H4 (cell line): Measurements from ENCODE around the gene MGST1. TPM values are rescaled to one million over a fixed set of nuclear protein-coding genes. Genes with fewer than 3 reads are reported as not detected.
"Not testable (repeated sequence)": the region's sequence is repeated elsewhere in the genome, so short reads cannot be mapped to it uniquely, and the experiment has no call there.

ENCODE experiments used
- DNase-seq: peaks from one replicate; pipeline ENCODE4 v3.0.0-alpha.2; 2015; ENCODE audit warnings: low spot score
- total RNA-seq: library from RNA; depleted of rRNA; stranded (reverse); fragments of >200 nt; shearing (Covaris generic); gene quantifications from 2 replicates; pipeline ENCODE4 v1.2.3, GENCODE V29; 2014; rRNA removed

MGST1 gene
- total RNA-seq, 1 experiment from 2014 or later, result 240 TPM

- DNase-seq, result no peak
Observed at GRCh38 chr12:16352481-16352880, 5.0 kb downstream of the MGST1 start.

DNA sequence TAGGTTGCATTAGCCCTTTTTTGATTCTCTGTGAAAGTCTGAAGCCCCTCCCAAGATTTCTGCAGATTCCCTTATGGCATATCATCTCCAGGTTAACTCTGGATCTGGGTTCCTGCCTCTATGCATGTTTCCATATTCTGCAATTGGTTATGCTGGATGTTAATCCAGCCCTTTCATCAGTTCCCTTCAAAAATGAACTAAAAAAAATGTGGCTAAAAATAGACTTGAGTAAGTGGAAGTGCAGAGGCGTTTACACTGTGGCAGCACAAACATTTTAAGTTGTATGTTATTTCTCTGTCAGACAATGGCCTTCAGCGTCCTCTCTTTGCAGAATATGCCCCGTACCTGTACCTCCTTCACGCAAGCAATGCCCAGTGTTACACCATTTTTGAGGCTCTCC, 11.4 kb downstream of the MGST1 start:
- DNase-seq, result no peak

GRCh38 chr12:16359512-16360491, 12.4 kb downstream of the MGST1 start:
- peak; percentile 57 for DNase-seq

- no peak for DNase-seq
Observed at GRCh38 chr12:16361142-16361783, 13.8 kb downstream of the MGST1 start.

GRCh38 chr12:16362550-16362949, 15.1 kb downstream of the MGST1 start:
- no peak for DNase-seq

- DNase-seq, result no peak
Observed at GRCh38 chr12:16369156-16369555, 21.7 kb downstream of the MGST1 start.

GRCh38 chr12:16370096-16370495, 22.7 kb downstream of the MGST1 start:
- DNase-seq, result no peak

- not testable (repeated sequence) for DNase-seq
Observed at GRCh38 chr12:16382652-16383312, 35.3 kb downstream of the MGST1 start.

GRCh38 chr12:16384732-16385131, 37.3 kb downstream of the MGST1 start:
- DNase-seq, result no peak

GRCh38 chr12:16385782-16386646, 38.6 kb downstream of the MGST1 start:
- peak; percentile 59 for DNase-seq

- DNase-seq, result no peak
Observed at GRCh38 chr12:16387919-16388318, 40.5 kb downstream of the MGST1 start.

DNA sequence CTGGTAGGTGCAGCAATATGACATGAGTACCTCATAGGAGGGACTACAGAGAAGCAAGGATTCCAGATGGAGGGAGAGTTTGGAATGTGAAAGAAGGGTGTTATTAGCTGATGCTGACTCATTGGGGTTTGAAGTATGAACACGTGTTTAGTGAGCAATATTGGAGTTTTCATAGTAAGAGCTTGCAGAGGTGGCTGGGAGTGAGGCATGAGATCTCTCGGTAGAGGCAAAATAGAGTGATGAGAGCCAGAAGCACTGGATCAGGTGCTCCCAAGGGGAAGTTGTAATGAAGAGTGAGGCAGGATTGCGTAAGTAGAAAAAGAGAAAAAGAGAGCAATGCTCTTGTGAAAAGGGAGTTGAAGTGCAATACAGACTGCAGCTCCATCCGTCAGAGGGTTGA, 42.1 kb downstream of the MGST1 start:
- peak; percentile 50 for DNase-seq

- no peak for DNase-seq
Observed at GRCh38 chr12:16392846-16393535, 45.5 kb downstream of the MGST1 start.

DNA sequence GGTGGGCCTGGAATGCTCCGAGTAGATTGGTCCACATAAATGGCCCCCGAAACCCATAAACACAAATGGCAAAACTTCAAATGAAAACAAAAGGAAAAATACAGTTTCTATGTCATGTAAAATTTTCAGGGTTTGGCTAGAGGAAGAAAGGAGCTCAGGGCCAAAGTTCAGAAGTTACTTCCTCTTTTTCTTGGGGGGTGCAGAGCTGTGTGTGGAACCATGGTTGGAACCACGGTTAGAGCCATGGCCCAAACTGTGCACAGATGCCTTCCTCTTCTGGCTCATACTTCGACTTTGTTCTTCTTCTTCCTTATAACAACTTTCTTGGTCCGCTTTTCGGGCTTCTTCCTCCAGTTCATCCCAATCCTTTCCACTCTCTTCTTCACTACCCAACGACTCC, 51.7 kb downstream of the MGST1 start:
- no peak for DNase-seq

DNA sequence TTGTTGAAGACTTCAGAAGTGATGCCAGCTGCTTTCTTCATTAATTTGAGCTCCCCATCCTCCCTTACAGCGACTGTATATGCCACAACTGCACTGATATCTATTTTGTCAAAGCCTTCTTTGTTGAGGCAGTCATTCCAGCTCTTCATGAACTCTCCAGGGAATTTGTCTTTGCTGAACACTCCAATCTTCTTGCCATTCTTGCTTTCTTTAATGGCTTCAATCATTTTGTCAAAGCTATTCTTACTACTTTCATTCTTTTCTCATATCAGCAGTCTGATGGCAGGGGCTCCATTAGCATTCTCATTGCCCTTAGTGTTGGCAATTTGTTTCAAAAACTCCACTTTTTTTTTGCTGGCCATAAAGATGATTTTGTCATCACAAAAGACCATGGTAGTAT, 54.4 kb downstream of the MGST1 start:
- DNase-seq, result not testable (repeated sequence)

GRCh38 chr12:16407346-16407745, 59.9 kb downstream of the MGST1 start:
- DNase-seq, result no peak

Other genes starting within 250 kb of the MGST1 start
- gene SLC15A5, start 70.0 kb upstream of the MGST1 start, total RNA-seq, result not detected in 2 replicates